GM12878 (cell line): Measurements from ENCODE around the gene RAC3. TPM values are rescaled to one million over a fixed set of nuclear protein-coding genes. Genes with fewer than 3 reads are reported as not detected.

ENCODE experiments used
- ATAC-seq: fragments of 200-7000 bp; cut with Tn5 transposase; 3 replicates; pipeline ENCODE4 v1.9.1; 2020; ENCODE audit warnings: mild to moderate bottlenecking, moderate library complexity
- BruUV-seq: library from RNA; stranded (reverse); fragments of 400-500 nt; replicated peaks from 2 replicates; lab custom pipeline; 2021; lab: Mats Ljungman, UMichigan
- CTCF ChIA-PET: fragments of 300-600 bp; sonication (Branson Sonifier 250); formaldehyde crosslinking; extraction: SDS; loops from one replicate; lab custom pipeline; 2021; ENCODE audit warnings: inconsistent platforms; lab: Yijun Ruan, JAX
- POLR2A ChIA-PET: fragments of 350-600 bp; formaldehyde crosslinking; extraction: SDS; loops from one replicate; lab custom pipeline; 2021; ENCODE audit warnings: inconsistent platforms; lab: Charles Lee
- RAD21 ChIA-PET: fragments of 300-600 bp; sonication (Branson Sonifier 250); formaldehyde crosslinking; loops from one replicate; lab custom pipeline; 2023; ENCODE audit warnings: antibody characterized with exemption; ENCODE audit not compliant: unreplicated experiment; lab: Charles Lee
- SMC1A ChIA-PET: fragments of 300-600 bp; sonication (Branson Sonifier 250); formaldehyde crosslinking; loops from one replicate; lab custom pipeline; 2023; ENCODE audit not compliant: unreplicated experiment, uncharacterized antibody; lab: Charles Lee
- DNase-seq: peaks from one replicate; pipeline ENCODE4 v3.0.0-alpha.2; 2011; ENCODE audit warnings: low read depth, low spot score
- FAIRE-seq: peaks from 3 replicates; lab custom pipeline; 2011; peaks lifted over from hg19 to GRCh38; lab: Jason Lieb, UNC
- H2AFZ ChIP-seq: 2 replicates; pipeline ENCODE4 v1.6.0; 2011; ENCODE audit warnings: low read depth, low read length, control low read depth; ENCODE audit not compliant: control insufficient read depth
- H3K27ac ChIP-seq: 2 replicates; pipeline ENCODE4 v1.5.1; 2011; ENCODE audit warnings: control low read depth; ENCODE audit not compliant: control insufficient read depth, insufficient read depth
- H3K27me3 ChIP-seq, 2 experiments: replicated peaks in 1 of 2; 2 replicates each; pipeline versions ENCODE4 v1.6.0 to v1.6.1; 2011; ENCODE audit warnings: low read length in 1 of 2; ENCODE audit not compliant: control insufficient read depth in 2 of 2, insufficient read depth in 2 of 2
- H3K36me3 ChIP-seq, 2 experiments: 2 replicates each; pipeline ENCODE4 v1.5.1; 2011; ENCODE audit warnings: low read length in 1 of 2; ENCODE audit not compliant: control insufficient read depth in 2 of 2, insufficient read depth in 2 of 2
- H3K4me1 ChIP-seq: 2 replicates; pipeline ENCODE4 v1.6.1; 2011; ENCODE audit warnings: mild to moderate bottlenecking, low read length, moderate library complexity, mixed read lengths; ENCODE audit not compliant: control insufficient read depth, insufficient read depth
- H3K4me2 ChIP-seq: 2 replicates; pipeline ENCODE4 v1.6.0; 2011; ENCODE audit warnings: control low read depth; ENCODE audit not compliant: control insufficient read depth, insufficient read depth
- H3K4me3 ChIP-seq: fragments of 200-600 bp; sonication (generic); 2 replicates; pipeline ENCODE4 v1.5.1; 2016
- H3K79me2 ChIP-seq: 2 replicates; pipeline ENCODE4 v1.6.0; 2011; ENCODE audit warnings: low read length; ENCODE audit not compliant: control insufficient read depth, insufficient read depth
- H3K9ac ChIP-seq: 2 replicates; pipeline ENCODE4 v1.8.0; 2011; ENCODE audit warnings: low read length, control low read depth, mixed read lengths; ENCODE audit not compliant: control insufficient read depth, insufficient read depth
- H3K9me3 ChIP-seq: replicated peaks from 3 replicates; pipeline ENCODE4 v1.5.1; 2011; ENCODE audit warnings: mild to moderate bottlenecking, low read length; ENCODE audit not compliant: control insufficient read depth, insufficient read depth
- H4K20me1 ChIP-seq: 2 replicates; pipeline ENCODE4 v1.6.0; 2011; ENCODE audit not compliant: control insufficient read depth, insufficient read depth
- CREM ChIP-seq: IDR thresholded peaks from 2 replicates; pipeline ENCODE4 v1.6.1; 2014; ENCODE audit warnings: antibody characterized with exemption, low read depth
- ETV6 ChIP-seq, 2 experiments: fragments of 450-650 bp in 1 of 2; IDR thresholded peaks in 1 of 2; conservative IDR thresholded peaks in 1 of 2; 2 replicates each; pipeline ENCODE4 v1.6.1; 2014; ENCODE audit warnings: antibody characterized with exemption in 1 of 2, borderline replicate concordance in 1 of 2, low read depth in 1 of 2, mild to moderate bottlenecking in 1 of 2, moderate library complexity in 1 of 2
- FOS ChIP-seq: IDR thresholded peaks from 3 replicates; pipeline ENCODE4 v1.6.1; 2011; ENCODE audit warnings: borderline replicate concordance; ENCODE audit not compliant: insufficient read length; ENCODE audit errors: extremely low read depth
- MTA2 ChIP-seq: fragments of 450-650 bp; IDR thresholded peaks from 2 replicates; pipeline ENCODE4 v1.6.1; 2016; ENCODE audit warnings: low read depth, mild to moderate bottlenecking, moderate library complexity
- PKNOX1 ChIP-seq: fragments of 450-650 bp; IDR thresholded peaks from 2 replicates; pipeline ENCODE4 v1.6.1; 2016; ENCODE audit warnings: mild to moderate bottlenecking
- POLR2A ChIP-seq: IDR thresholded peaks from 2 replicates; pipeline ENCODE4 v1.6.1; 2011; ENCODE audit warnings: low read depth, mild to moderate bottlenecking, low read length
- SUZ12 ChIP-seq: fragments of 200-600 bp; sonication (generic); IDR thresholded peaks from one replicate; pipeline ENCODE4 v1.6.1; 2018; ENCODE audit warnings: antibody characterized with exemption, mild to moderate bottlenecking; ENCODE audit not compliant: unreplicated experiment
- WGBS: methylation state at CpG from one replicate; pipeline ENCODE4 v1.1.6; 2016; ENCODE audit warnings: low lambda C conversion rate; ENCODE audit not compliant: insufficient replicate concordance, insufficient coverage; ENCODE audit errors: missing lambda C conversion rate; 5-methylcytosine and 5-hydroxymethylcytosine counted together
- in situ Hi-C: fragments of 300-500 bp; cut with MboI; formaldehyde crosslinking; loops from 9 replicates; pipeline ENCODE4 v1.14.3; 2018; ENCODE audit warnings: mixed read lengths
- intact Hi-C: fragments of 100-400 bp; cut with micrococcal nuclease; formaldehyde crosslinking; loops from one replicate; pipeline ENCODE4 v1.14.2; 2022; ENCODE audit not compliant: unreplicated experiment
- polyA plus RNA-seq, 11 experiments: library from polyadenylated mRNA; depleted of rRNA in 4 of 11; unstranded in 6 of 11; stranded (reverse) in 5 of 11; fragments of >200 nt; fragmentation: Nextera tagmentation in 4 of 11; fragmentation: Illumina TruSeq in 1 of 11; extraction: Ambion mirVana in 4 of 11; extraction: Trizol in 1 of 11; gene quantifications; 1 replicate in 1 of 11; 2 replicates in 10 of 11; pipeline versions ENCODE4 v1.2.1 to v1.2.3, GENCODE V29; 2011 to 2016; ENCODE audit warnings: inconsistent platforms in 2 of 11, missing spikeins in 2 of 11, low read depth in 1 of 11
- total RNA-seq, 4 experiments: library from RNA; depleted of rRNA in 3 of 4; stranded (reverse); fragments of >200 nt in 3 of 4; fragmentation: Illumina TruSeq in 1 of 4; extraction: Trizol in 1 of 4; gene quantifications; 2 replicates each; pipeline versions ENCODE4 v1.2.1 to v1.2.3, GENCODE V29; 2013 to 2021

RAC3 gene
- total and polyA plus RNA-seq, 10 of the 15 experiments (the other 5 are each of a cell fraction or from before 2014, with no cell fraction given) = 0.11 to 32.9 (median 6.7) TPM

GRCh38 chr17:82005701-82006348 is 25.7 kb upstream of the RAC3 start:
- no TSS peak for BruUV-seq
- no peaks in the 10 kb centered on the region for H4K20me1 ChIP-seq
- FAIRE-seq = no peak
- no peak overlapping the region for H3K4me2 ChIP-seq
- H2AFZ ChIP-seq = no peak overlapping the region
- H3K4me1 ChIP-seq = no peaks in the 10 kb centered on the region
- in situ Hi-C loops (no loop called here), intact Hi-C loops (no loop called here)
- no peaks in the 10 kb centered on the region for H3K36me3 ChIP-seq
- no peak overlapping the region for H3K4me3 ChIP-seq
- ChIA-PET POLR2A (no interaction called here), RAD21 (no interaction called here), CTCF (interaction anchor here (1.2 kb wide), 1 partner anchor 15 kb away, joined by 4 read pairs; no protein-coding TSS in a partner anchor), SMC1A (no interaction called here)
- no peaks in the 10 kb centered on the region for H3K9me3 ChIP-seq
- ATAC-seq = no peak
- H3K27me3 ChIP-seq = no peaks in the 10 kb centered on the region
- no peak overlapping the region for H3K9ac ChIP-seq
- no peak overlapping the region for H3K27ac ChIP-seq
- no peaks in the 10 kb centered on the region for H3K79me2 ChIP-seq
- TF ChIP-seq CREM = no peak
- peak; percentile 43; the same call in 1 of the 2 replicates for TF ChIP-seq POLR2A
- no peak for TF ChIP-seq FOS
- TF ChIP-seq SUZ12 = no peak
- no peak for TF ChIP-seq PKNOX1
- no peak for TF ChIP-seq MTA2
- no peak for TF ChIP-seq ETV6 (conservative IDR thresholded peaks at IDR 0.05 in 1 of 2, IDR thresholded peaks at IDR 0.05 in 1 of 2; ENCODE audit: borderline replicate concordance in 1 of 2, low read depth in 1 of 2)
- no peak for DNase-seq
- 85% methylated on average over 29 of the region's 30 CpGs for WGBS
